NCI-H774 (cell line): Measurements from ENCODE around the gene SEC22A.

ENCODE experiments used
- DNase-seq: peaks from one replicate; lab custom pipeline; 2025; lab: John Stamatoyannopoulos, UW

The SEC22A gene

DNA sequence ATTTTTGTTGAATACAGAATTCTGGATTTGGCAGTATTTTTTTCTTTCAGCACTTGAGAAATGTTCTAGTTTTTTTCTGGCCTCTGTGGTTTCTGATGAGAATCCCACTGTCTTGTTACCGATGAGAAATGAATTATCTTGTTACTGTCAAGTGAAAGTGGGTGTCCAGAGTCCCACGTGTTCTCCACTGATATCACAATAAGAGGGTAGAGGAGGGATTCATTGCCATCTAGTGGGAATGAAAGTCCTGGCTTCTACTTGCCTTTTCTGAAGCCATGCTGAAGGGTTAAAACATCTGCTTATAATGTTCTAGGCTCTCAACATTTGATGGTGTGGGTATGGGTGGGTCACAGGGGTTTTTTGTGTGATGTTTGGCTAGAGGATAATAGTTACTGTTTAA lies 66.1 kb downstream of the SEC22A start:
- DNase-seq = no peak

DNA sequence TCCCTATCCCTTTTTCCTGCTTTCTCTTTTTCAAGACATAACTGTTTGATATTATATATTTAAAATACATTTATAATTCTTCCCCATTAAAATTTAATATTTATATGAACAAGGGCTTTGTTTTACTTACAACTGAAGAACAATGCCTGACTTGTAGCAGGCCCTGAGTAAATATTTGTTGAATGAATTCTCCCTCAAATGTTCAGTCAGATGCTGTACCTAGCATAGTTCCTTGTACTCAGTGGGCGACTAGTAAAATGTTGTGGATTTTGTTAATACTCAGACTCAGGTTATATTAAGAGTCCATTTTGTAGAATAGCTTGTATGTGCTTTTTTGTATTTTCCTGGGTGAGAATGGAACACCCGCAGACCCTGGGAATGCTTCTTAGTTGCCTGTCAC lies 69.1 kb downstream of the SEC22A start:
- no peak for DNase-seq

DNA sequence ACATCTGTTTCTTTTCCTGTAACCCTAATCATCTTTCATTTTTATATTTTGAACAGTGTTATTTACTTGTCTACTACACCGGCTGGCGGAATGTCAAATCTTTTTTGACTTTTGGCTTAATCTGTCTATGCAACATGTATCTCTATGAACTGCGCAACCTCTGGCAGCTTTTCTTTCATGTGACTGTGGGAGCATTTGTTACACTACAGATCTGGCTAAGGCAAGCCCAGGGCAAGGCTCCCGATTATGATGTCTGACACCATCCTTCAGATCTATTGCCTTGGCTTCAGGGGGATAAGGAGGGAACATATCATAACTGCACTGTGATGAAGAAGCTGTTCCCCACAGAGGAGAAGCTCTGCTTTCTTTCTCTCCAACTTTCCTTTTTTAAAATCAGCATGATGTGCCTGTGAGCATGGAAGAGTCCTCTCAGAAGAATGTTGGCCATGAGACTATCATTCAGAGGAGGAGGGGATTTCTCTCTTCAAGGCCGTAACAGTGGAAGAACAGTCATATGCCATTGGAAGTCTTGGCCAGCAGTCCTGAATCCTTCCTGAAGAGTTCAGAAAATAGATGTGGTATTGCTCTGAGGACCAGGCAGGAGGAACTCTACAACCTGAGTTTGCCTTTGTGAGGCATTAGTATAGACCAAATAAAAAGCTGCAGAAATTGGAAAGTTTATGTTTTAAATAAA lies 69.9 kb downstream of the SEC22A start:
- DNase-seq = no peak

DNA sequence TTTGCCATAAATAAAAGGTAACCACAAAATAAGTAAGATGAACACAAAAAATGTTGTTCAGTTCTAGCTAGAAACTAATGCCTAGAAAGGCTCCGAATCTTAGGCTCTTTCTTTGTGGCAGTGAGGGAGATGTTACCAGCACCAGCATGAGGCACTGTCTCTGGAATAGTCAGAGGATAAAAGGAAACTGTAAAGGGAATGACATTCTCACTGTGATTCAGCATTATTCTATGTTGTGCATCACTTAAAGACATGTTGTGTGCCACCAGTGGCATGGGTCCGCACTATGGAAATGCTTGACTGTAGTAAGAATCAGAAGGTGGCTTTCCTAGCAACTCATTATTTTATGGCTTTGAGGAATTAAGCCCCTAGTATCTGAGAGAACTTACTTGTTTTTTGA lies 70.8 kb downstream of the SEC22A start:
- no peak for DNase-seq

DNA sequence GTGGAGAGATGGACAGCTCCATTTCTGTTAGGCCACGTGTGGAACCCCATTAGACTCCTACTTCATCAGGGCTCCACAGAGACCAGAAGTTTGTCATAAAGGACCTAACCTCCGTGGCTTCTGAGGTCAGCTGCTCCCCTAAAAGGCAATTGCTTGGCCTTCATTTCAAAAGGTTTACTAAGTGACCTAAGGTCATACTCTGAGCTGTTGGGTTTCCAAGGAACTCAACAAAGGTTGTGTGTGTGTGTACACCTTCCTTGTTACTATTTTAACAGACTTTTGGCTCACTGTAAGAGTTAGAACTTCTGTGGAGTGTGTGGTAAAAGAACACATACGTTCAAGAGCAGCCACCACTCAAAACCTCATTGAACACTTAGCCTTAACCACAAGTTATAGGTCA lies 73.9 kb downstream of the SEC22A start:
- no peak for DNase-seq

DNA sequence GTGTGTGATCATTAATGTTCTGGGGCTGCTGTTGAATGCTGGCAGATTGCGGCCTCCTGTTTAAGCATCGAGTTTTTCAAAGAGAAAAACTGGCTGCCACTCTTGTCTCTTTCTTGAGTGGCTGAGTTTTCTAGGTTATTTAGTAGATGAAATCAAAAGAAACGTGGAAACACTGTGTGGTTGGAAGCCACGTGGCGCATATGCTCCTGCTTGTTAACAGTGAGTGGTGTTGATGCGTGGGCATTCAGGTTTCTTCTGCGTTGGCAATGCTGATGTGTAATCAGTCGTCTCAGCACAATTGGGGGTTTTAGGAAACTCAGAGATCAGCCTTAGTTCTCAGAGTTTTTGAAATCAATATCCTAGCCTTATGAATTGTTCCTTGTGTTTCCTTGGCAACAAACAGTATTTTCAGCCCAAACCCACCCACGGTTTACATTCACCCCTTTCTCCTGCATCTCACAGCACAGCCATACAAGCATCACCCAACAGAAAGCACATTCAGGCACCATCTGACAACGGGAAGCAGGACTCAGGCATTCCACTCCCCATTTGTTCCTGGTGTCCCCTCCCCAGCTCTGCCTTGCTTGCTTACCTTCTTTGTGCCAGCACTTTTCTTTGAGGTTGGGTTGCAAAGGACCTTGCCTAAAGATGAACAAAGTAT lies 74.7 kb downstream of the SEC22A start:
- no peak for DNase-seq

DNA sequence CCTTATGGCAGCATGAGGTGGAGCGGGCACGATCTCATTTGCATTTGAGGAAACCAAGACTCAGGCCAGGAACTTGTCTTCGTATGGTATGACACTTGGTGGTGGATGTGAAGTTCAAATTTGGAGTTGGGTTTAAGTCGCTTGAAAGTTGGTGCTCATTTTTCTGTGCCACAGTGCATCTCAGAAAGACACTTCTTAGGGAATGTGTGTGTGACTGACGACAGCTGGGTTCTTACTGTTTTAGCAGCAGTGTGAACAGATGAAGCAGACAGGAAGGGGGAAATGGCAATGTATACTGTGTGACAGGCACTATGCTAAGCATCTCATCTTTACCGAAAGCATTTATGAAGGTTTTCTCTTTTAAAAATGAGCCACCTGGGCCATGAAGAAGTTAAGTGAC lies 75.4 kb downstream of the SEC22A start:
- no peak for DNase-seq

DNA sequence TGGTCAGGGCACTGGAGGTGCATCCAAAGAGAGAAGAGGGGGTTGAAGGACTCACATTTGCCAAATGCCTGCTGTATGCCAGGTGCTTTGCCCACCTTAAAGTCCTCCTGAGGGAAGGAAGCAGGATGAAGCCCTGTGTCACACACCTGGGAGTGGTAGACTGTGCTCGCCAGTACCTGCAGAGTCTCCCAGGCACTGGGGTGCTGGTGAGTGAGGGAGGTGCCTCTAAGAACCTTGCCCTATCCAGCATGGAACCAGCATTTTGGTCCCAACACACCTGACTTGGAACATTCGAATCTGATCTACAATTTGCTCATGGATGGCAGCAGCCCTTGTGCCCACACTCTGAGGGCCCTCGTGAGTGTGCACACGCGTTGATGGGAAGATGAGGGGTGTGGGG lies 76.7 kb downstream of the SEC22A start:
- DNase-seq = no peak

DNA sequence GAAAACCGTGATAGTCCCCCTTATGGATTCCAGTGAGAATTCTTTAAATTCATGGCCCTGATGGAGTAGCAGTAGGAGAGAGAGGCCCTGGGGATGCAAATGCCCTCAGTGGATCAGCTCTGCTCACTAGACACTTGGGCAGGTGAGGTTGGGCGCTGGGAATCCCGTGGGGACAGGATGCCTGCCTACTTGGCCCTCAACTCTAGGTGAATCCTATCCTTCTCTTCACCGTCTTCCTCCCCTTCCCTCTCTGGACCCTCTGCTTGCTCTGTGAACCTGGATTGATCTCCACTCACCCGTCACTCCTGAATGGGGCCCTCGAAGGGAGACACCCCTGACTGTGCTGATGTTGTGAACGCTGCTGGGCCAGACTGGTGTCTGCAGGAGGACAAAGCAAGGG lies 77.4 kb downstream of the SEC22A start:
- DNase-seq = no peak

DNA sequence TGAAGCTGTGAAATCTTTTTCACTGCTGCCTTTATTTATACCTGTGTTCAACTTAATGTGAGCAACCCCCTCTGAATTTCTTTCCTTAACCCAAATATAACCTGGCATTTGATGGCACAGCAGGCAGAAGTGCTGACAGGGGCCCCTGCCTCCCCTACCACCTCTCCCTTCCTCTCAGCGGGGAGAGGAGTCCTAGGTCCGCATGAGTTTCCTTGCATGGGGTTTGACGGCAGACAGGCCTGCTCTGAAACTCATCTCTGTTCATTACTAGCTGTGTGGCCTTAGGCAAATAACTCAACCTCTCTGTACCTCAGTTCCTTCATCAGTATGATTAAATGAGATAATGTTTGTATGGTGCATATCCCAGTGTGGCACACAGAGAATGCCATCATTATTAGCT lies 79.7 kb downstream of the SEC22A start:
- DNase-seq = no peak

DNA sequence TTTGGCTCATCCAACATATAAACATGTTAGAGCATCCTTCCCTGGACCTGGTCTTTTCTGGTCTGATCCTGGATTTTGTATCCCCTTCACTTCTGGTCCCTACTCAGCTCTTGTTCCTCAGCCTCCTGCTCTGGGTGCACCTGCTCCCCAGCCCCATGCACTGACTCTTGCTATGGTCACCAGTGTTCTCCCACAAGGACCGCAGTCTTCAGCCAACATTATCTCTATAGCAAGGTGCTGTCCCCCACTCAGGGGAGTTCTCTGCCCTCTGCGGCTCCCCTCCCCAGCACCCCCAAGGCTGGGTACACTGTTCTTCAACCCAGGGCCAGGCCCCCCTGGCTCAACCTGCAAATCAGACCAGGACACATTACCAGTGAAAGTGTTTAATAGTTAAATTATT lies 80.2 kb downstream of the SEC22A start:
- no peak for DNase-seq

DNA sequence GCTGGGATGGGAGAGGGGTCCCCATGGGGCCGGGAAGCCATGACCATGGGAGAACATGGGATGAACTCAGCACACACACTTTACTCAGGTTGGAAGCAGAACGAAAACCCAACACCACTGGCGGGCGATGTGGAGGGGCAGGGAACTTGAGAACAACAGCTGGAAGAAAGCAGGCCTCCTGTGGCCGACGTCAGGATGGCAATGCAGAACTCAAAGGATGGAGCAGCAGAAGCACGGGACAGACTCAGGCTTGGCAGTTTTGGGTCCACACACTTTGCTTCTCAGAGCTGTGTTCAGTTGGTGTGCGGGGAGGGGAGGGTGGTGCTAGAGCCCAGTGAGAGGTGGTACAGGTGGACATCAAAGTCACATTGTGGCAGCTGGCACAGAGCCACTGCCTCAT lies 80.7 kb downstream of the SEC22A start:
- no peak for DNase-seq

DNA sequence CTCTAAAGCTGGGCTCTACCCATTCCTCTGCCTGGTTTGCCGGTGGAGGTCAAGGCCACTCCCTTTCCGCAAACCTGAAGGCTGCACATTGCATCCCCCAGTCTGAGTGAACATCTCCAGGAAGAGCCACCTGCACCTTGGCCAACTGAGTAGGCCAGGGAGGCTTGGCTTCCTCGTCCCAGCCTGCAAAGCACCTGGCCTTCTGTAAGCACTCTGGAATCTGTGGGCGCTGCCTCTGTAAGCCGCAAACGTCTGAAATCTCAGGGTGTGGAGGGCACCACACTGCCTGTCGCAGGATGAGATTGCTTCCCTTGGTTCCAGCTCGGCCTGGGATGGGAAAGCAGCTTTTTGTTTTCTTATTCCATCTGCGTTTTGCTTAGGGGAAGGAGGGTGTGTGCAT lies 81.3 kb downstream of the SEC22A start:
- DNase-seq = no peak

DNA sequence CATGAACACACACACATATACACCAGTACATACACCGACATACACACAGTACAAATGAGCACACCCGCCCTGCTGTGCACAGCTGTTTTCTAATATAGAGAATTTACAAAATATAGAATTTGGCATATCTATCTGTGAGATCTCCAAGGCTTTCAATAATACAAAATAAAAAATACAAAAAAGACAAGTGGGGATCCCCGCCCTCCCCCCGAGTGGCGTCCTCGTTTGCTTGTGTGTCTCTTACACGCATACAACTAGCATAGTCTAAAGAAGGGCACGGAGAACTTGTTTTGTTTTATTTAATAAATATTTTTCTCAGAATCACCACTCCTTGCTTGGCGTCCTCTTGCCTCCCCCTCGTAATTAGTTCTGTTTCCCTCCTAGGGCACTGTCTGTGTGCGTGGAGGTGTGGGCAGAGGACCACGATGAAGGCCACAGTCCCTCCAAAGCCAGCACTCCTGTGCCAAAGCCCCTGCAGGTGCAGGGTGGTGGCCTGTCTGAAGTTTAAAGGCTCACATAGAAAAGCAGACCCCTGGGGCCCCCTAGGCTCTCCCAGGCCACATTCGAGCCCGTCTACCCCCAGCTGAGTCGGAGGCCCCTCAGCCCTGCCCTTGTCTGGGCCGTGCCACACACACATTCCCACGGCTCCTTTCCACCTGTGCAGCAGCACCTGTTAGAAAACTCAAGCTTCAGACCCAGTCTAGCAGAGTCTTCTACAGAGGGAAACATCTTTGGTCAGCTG lies 82.1 kb downstream of the SEC22A start:
- DNase-seq = no peak

DNA sequence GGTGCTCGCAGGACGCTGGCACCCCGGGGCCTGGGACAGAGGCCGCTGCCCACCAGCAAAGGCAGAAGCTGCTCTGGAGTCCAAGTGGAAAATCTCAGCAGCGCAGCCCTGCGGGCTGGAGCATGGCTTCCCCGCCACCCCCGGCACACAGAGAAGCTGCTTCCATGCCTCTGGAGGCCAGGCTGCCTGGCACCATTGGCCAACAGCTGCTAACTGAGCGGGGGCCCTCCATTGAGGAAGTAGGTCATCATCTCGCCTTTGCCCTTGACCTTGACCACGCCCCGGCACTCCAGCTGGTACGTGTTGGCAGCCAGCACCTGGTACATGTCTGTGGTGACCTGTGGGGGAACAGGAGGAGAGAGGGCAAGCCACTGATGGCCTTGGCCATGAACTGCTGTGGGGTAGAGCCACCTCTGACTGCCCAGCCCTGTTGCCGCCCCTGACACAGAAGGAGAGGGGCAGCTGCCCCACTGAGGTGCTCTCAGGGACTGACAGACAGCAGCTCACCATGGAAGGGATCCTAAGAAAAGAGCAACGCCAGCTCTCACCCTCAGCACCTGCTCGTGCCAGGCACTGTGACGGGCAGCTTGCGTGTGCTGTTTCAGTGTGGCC lies 82.8 kb downstream of the SEC22A start:
- no peak for DNase-seq

DNA sequence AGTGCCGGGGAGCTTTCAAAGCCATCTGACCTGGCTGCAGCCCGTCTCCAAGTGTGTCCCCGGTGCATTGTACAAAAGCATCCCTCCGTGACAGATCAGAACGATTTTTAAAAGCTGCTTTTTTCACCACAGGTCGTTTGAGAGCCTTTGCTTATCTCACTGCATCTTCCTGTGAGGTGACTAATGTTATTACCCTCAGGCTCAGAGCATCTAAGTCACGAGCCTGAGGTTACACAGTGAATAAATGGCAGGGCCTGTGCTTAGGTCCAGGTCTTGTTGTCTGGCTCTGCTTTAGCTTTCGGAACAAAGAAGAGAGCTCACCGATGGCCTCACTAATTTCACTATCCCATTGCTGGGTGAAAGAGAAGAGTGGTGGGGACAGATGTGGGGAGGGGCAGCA lies 83.3 kb downstream of the SEC22A start:
- DNase-seq = no peak

DNA sequence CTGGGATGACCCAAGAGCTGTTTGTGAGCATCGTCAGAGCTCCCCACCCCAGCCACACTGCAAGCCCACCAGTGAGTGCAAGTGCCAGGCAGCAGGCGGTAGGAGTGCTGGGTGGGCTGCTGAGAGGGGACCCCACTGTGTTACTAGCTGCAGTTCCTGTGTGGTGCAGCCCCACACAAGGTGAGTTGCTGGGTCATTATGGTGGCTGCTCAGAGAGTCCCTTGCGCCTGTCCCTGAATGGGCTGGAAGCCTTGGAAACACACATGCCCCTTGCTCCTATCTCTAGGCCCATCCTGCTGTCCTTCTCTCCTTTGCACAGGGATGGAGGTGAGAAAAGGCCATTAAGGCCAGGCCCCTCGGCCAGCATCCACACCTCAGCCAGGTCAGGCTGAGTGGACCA lies 83.7 kb downstream of the SEC22A start:
- DNase-seq = no peak

DNA sequence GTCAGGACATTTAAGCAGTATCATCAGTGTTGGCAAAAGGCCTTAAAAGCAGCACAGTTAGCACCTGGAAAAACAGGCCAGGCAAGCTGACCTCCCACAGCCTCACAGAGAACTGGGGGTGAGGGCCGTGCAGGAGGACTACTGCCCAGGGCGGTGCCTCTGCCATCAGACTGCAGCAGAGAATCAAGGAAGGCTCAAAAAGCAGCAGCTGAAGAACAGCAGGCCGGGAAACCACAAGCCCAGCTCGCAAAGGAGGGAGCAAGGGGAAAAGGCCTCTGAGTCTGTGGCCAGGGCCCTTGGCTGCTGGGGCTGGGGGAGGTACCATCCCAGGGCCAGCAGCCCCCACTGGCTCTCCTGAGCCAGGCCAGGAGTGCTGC lies 84.2 kb downstream of the SEC22A start:
- DNase-seq = no peak

DNA sequence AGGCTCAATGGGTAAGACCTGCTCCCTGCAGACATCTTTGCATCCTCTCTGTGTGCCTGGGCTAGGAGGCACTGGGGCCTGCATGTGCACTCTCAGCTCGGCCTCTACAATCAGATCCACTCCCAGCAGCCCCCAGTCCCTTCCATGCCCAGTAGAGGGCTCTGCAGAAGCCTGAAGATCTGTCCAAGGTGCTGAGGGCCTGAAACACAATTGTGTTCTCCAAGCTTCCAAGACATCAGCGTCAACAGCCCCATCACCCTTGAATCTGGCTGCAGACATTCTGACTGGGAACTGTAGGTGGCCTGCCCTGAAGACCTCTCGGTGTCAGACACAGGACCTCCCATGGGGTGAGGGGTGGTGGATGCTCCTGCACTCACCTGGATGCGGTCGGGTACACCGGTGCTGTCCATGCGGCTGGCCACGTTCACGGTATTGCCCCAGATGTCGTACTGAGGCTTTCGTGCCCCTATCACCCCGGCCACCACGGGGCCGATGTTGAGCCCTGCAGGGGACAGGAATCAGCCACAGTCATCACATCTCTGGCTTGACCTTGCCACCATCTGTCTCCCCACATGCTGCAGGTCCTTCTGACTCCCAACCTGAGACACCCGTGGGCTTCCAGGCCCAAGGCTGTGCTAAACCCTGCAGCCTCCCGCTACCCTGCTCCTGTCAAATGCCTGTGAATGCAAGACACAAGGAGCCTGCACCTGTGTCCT lies 84.7 kb downstream of the SEC22A start:
- DNase-seq = no peak

DNA sequence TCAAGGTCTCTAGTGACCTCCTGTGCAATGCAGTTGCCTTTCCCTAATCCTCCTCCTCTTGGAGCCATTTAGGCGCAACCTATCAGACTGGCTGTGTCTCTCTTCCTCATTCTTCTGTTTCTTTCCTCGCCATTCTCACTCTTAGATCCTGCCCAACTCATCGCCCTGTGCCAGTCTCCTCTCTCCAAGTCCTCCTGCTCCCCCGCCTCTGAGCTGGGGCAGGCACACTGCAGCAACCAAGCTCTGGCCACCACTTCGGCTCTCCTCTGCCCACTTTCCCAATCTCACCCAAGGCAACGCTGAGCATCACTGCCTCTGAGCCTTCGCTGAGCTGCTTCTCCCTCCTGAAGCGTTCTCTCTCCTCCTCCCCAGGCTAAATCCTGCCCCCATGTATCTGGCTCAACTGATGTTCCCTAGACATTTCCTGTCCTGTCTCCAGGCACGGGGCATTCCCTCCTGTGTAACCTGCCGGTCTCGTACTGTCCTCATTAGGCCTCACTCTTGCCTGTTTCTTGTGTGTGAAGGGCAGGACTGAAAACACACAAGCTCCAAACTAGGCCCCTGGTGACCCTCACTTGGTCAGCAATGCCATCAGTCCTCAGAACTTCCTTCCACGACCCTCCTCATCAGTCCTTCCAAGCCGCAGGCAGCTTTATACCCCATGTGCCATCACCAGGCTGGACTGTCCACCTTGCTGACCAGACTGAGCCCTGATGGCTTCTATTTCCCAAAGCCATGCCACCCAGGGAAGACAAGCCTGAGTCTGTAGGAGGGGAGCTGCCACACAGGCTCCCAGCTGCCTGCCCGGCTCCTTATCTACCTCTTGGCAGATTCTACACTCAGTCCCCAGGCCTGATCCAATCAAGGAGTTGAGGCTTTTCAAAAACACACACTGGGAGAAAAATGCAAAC lies 85.6 kb downstream of the SEC22A start:
- DNase-seq = no peak

DNA sequence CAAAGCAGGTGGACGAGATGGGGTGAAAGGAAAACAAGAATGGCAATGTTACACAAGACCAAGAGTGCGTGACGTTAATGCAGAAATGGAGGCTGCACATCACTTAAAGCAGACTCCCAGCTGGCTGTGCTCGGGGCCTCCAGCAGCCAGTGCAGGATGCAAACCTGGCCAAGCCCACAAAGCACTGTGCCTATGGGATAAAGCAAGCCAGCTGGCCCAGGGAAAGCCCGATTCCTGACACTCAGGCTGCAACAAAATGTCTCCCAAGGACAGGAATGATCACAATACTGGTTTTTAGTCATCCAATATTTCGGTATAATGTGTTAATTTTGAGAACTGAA lies 86.2 kb downstream of the SEC22A start:
- DNase-seq = no peak
